Stomach (tissue), 4 donors: ENCODE data around the gene INTS7.

Source experiments
- POLR2A ChIP-seq, 4 donors: fragments of 450-650 bp; IDR thresholded peaks; one replicate each; pipeline ENCODE4 v1.6.1; 2016; ENCODE audit warnings: antibody characterized with exemption in 4 of 4, control low read depth in 2 of 4, mild to moderate bottlenecking in 1 of 4, moderate library complexity in 1 of 4
- TF ChIP-seq, protein P1 (sequence below), 7 experiments: fragments of 450-650 bp in 4 of 7; fragments of 200-600 bp in 3 of 7; sonication (generic) in 3 of 7; IDR thresholded peaks; one replicate each; pipeline ENCODE4 v1.5.1; 2016 to 2019; ENCODE audit warnings: antibody characterized with exemption in 7 of 7, control low read depth in 2 of 7, mild to moderate bottlenecking in 1 of 7

DNA sequence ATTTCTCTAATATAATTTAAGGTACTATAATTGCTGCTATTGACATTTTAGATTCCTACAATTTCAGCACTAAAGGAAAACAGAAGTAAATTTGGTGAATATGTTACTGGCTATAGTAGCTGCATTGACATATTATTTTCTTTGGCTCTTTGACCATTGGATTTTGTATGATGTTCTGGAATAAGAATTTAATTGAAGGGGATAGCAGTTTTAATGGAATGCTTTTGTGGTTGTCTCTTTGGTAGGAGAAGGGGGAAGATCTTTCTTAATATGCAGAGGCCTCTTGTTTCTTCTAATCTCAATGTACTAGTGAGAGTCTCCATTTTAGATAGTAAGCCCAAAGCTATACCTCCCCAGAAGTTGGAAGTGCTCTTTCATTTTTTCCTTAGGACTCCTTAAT is 7.1 kb upstream of the INTS7 start:
- TF ChIP-seq POLR2A (IDR thresholded peaks at IDR 0.05) = no peak
- TF ChIP-seq, protein P1, sequence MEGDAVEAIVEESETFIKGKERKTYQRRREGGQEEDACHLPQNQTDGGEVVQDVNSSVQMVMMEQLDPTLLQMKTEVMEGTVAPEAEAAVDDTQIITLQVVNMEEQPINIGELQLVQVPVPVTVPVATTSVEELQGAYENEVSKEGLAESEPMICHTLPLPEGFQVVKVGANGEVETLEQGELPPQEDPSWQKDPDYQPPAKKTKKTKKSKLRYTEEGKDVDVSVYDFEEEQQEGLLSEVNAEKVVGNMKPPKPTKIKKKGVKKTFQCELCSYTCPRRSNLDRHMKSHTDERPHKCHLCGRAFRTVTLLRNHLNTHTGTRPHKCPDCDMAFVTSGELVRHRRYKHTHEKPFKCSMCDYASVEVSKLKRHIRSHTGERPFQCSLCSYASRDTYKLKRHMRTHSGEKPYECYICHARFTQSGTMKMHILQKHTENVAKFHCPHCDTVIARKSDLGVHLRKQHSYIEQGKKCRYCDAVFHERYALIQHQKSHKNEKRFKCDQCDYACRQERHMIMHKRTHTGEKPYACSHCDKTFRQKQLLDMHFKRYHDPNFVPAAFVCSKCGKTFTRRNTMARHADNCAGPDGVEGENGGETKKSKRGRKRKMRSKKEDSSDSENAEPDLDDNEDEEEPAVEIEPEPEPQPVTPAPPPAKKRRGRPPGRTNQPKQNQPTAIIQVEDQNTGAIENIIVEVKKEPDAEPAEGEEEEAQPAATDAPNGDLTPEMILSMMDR (IDR thresholded peaks at IDR 0.05) = no peak
